Stimulated activated naive CD8-positive, alpha-beta T cell treated with anti-CD3 and anti-CD28 coated beads, Interleukin-15, Interleukin-2, amounts not matched to agents 100 U/mL and 50 U/mL, for 24 hours (primary cell): ENCODE results near the gene FAM199X.

ENCODE experiments used
- ATAC-seq: fragments of 150-1000 bp; cut with Tn5 transposase; one replicate; pipeline ENCODE4 v1.10.0; 2021
- DNase-seq: peaks from one replicate; pipeline ENCODE4 v3.0.0; 2021

Gene FAM199X

DNA sequence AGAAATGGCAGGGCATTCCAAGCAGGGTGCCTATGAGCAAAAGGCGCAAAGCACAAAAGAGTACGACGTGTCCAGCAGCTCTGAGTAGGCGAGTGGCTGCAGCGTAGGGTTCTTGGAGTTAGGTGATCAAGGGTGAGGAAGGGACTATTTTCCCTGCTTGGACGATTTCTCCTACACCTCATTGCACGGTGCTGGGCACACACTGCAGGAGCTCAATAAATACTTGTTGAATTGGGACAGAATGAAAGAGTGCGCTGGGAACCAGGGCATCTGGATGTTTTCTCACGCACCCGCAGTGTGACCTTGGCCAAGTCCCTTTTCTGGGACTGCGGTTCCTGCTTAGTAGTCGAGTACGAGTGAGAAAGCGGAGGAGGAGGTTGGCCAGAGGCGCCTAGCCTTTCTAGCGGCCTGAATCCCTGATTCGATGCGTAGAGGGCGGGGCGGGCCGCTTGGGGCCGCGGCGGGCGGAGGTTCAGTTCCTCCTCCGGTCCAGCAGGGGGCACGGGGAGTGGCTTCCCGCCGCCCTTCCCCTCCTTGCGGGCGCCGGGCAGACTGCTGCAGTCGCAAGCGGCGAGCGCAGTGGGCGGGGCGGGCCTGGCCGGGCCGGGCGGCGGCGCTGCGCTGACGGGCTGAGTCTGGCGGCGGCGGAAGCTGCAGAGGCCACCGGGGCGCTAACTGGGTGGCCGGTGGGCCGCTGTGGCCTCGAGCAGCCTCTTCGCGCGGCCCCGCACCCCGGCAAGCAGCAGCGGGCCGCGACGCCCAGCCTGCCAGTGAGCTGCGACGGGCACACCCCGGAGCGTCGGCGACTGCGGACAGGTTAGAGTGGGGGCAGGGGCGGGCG is at the start of gene FAM199X:
FAM199X (plus strand) TSS at position 560 of the 841 bp plus-strand sequence. CDS start 333 bp downstream, outside the sequence.
- peak; percentile 97 for ATAC-seq

GRCh38 chrX:104117759-104118158 is 48.5 kb upstream of the FAM199X start:
- DNase-seq (no peak), ATAC-seq (peak; percentile 44)

More for the DNA sequence above, at the start of gene FAM199X:
- peak; percentile 85 for DNase-seq

DNA sequence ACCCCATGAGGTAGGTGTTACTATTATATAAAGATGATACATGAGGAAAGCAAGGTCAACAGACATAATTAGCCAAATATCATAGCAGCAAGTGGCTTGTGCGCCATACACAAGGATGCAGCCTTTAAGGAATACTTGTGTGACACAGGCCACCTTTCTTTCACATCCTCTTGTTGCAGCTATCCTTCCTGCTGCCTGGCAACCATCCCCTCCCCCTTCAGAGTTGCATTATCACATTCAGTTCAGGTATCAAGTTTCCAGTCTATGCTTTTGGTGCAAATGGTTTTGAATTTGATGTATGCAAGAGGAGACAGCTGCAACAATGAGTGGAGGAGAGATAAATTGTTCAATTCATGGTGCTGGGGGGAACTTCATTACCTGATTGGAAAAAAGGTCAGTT is 47.5 kb upstream of the FAM199X start:
- ATAC-seq: no peak
- DNase-seq: no peak

- peak; percentile 84 for ATAC-seq
- no peak for DNase-seq
Measured at GRCh38 chrX:104122829-104123228, 43.4 kb upstream of the FAM199X start.

- no peak for ATAC-seq
- no peak for DNase-seq
Measured at GRCh38 chrX:104126856-104127255, 39.4 kb upstream of the FAM199X start.

GRCh38 chrX:104130808-104131207 is 35.4 kb upstream of the FAM199X start:
- ATAC-seq (no peak), DNase-seq (no peak)

- ATAC-seq: peak; percentile 43
- DNase-seq: no peak
Measured at GRCh38 chrX:104134583-104135261, 31.5 kb upstream of the FAM199X start.

DNA sequence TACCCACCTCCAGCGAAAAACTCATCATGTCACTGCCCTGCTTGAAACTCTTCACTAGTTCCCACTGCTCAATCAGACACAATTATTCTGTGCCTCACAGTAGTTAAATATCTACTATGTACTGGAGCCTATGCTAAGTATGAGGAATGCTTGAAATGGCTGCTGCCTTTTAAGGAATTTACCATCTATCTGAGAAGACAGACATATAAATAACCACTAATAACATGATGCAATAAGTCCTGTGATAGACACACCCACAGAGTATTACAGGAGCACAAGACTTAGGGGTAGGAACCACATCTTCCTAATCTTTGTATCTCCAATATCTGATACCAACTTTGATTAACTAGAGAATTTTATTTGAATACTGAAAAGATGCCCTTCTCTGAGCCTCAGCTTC is 30.6 kb upstream of the FAM199X start:
- ATAC-seq (no peak), DNase-seq (no peak)

GRCh38 chrX:104136241-104137019 is 29.8 kb upstream of the FAM199X start:
- peak; percentile 65 for ATAC-seq

GRCh38 chrX:104137496-104137895 is 28.8 kb upstream of the FAM199X start:
- DNase-seq (no peak), ATAC-seq (no peak)

More at GRCh38 chrX:104136241-104137019, 29.8 kb upstream of the FAM199X start:
- peak; percentile 53 for DNase-seq

DNA sequence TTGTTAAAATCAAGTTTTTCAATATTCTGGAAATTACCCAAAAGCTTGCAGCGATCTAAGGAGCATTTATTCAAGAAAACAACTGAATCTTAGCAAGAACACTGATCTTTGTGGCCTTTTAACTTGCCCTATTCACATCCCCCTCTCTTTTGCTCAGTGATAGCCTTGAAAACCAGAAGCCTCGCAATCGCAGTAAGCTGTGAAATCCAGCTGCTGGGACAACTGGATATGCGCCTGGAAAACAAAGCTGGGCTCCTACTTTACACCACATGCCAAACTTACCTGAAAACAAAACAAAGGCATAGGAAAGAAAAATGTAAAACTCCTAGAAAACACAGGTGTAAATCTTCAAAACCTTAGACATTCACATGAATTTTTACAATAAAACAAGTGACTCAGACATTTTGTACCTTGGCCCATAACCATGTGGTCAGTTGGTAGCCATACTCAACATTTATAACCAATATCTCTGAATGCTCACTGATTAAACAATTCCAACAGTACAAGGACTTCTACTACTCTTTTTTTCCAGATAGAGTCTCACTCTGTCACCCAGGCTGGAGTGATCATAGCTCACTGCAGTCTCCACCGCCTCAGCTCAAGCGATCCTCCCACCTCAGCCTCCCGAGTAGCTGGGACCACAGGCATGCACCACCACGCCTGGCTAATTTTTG is 25.0 kb upstream of the FAM199X start:
- DNase-seq: no peak
- ATAC-seq: no peak

- DNase-seq: no peak
- no peak for ATAC-seq
Measured at GRCh38 chrX:104151037-104151436, 15.2 kb upstream of the FAM199X start.

DNA sequence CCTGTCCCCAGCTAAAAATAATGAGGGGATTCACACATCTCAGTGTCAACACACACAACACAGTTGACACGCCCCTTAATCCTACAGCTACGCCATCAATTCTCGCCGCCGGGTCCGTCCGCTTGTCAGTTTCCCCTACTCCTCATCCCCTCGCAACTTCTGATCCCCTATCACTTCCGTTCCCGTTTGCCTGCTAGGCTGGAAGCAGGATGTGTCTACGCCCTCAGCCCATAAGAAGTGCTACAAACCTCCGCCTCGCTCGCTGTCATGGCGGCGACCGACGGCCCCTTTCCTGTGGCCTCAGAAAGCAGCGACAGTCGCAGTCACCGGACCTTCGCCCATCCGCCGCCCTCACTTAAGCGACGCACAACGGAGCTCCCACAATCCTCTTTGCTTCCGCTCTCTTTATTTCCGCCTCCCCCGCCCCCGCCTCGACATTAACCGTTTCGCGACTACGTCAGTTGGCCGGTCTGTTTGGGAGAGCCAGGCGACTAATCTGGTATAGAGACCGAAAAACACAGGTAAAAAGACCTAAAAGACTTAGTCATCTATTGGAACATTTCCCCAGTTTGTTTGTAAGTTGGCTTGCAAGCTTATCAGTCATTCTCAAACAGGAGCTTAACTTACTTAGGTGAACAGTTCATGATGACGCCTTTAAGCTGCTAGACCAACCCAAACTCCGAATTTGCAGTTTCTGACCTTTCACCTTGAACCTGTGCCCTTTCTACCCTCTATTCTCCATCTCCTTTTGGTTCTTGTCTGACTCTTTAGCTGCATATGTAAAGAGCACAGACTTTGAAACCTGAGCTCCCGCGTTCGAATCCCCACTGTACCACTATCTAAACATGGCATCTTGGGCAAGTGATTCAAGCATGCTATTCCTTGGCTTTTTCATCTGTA is 9.4 kb upstream of the FAM199X start, which contains the start of gene SLC25A53:
SLC25A53 (minus strand) TSS at position 380 of the 900 bp plus-strand sequence. CDS start 51,752 bp downstream, outside the sequence.
- DNase-seq (peak; percentile 76), ATAC-seq (peak; percentile 94)

DNA sequence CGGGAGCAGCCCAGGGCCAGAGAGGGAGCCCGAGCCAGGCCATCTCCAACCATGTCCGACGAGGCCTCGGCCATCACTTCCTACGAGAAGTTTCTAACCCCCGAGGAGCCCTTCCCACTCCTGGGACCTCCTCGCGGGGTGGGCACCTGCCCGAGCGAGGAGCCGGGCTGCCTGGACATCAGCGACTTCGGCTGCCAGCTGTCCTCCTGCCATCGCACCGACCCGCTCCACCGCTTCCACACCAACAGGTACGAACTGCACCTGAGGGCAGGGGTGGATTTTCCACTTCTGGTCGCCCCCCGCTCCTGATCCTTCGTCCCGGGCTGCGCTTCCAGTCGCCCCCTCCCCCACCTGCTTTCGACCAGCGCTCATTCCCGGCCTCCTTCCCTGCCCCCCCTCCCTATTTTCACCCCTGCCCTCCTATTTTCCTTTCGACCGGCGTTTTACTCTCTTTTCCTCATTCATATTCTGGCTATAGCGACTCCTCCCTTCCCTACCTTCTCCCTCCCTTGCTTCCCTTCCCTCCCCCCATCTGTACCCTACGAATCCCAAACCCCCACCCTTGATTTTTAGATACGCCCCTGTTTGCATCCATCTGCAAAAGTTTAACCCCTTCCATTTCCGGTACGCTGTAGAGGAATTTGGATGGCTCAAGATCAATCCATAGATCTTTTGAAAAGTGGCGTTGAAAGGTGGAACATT is 633 bp downstream of the FAM199X start:
- ATAC-seq (no peak), DNase-seq (peak; percentile 8)

- DNase-seq (no peak), ATAC-seq (no peak)
Measured at GRCh38 chrX:104168127-104168526, 1.9 kb downstream of the FAM199X start.

DNA sequence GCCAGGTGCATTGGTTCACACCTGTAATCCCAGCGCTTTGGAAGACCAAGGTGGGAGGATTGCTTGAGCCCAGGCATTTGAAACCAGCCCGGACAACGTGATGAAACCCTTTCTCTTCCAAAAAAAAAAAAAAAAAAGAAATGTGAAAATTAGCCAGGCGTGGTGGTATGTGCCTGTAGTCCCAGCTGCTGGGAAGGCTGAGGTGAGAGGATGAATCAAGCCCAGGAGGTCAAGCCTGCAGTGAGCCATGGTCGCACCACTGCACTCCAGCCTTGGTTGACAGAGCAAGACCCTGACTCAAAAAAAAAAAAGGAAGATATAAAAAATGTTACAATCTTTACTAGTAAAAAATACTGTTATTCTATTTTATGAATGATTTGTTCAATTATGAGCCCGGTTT is 5.9 kb downstream of the FAM199X start:
- no peak for ATAC-seq

DNA sequence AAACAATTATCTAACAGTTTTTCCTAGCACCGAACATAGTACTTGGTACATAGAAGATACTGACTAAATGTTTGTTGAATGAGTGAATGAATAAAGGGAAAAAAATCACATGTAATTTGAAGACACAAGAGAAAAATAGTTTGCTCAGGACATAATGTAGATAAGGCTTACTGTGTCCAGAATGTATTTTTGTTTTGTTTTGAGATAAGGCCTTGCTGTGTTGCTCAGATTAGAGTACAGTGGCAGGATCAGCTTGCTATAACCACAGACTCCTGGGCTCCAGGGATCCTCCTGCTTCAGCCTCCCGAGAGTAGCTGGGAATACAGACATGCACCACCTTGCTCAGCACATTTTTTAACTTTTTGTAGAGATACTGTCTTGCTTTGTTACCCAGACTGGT is 6.5 kb downstream of the FAM199X start:
- no peak for DNase-seq
- ATAC-seq: no peak

More for the DNA sequence above, 5.9 kb downstream of the FAM199X start:
- no peak for DNase-seq

GRCh38 chrX:104173841-104174240 is 7.6 kb downstream of the FAM199X start:
- DNase-seq: no peak
- no peak for ATAC-seq

- DNase-seq (no peak), ATAC-seq (peak; percentile 14)
Measured at GRCh38 chrX:104183685-104184084, 17.4 kb downstream of the FAM199X start.

GRCh38 chrX:104187931-104188330 is 21.7 kb downstream of the FAM199X start:
- no peak for DNase-seq
- ATAC-seq: no peak
